Omental fat pad (tissue), 4 donors: ENCODE results near the gene TDRD1. TPM values are rescaled to one million over a fixed set of nuclear protein-coding genes. Genes with fewer than 3 reads are reported as not detected.

ENCODE experiments used
- ATAC-seq: fragments of 150-250 bp; one replicate; pipeline ENCODE4 v1.9.1; 2016; ENCODE audit warnings: mild to moderate bottlenecking, moderate library complexity; ENCODE audit not compliant: low FRiP score
- DNase-seq: peaks from one replicate; pipeline ENCODE4 v3.0.0-alpha.2; 2019; ENCODE audit warnings: low spot score
- total RNA-seq, 4 donors: library from RNA; depleted of rRNA; stranded (reverse); fragments of >200 nt; gene quantifications; one replicate each; pipeline ENCODE4 v1.1.0, GENCODE V29; 2016
- TF ChIP-seq, protein P1 (sequence below), 3 donors: fragments of 450-650 bp; IDR thresholded peaks; one replicate each; pipeline ENCODE4 v1.5.1; 2016 to 2017; ENCODE audit warnings: antibody characterized with exemption in 3 of 3, mild to moderate bottlenecking in 3 of 3, moderate library complexity in 2 of 3

The TDRD1 gene
- total RNA-seq, 4 donors from 2014 or later: 0.24 to 0.46 (median 0.31) TPM; not detected in 1

DNA sequence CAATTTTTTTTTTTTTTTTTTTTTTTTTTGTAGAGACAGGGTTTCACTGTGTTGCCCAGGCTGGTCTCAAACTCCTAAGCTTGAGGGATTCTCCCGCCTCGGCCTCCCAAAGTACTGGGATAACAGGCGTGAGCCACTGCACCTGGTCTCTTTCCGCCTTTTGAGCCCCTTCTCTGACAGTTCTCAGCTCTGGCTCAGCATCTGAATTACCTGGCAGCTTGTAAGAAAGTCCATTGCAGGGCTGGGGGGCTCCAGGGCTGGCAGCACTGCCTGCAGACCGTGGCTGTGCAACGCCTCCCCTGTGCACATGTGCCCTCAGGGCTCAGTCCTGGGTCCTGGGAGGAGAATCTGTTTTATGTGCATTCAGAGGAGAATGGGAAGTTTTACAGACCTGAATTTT is 97.5 kb downstream of the TDRD1 start:
- no peak for ATAC-seq
- DNase-seq: no peak
- TF ChIP-seq, protein P1, sequence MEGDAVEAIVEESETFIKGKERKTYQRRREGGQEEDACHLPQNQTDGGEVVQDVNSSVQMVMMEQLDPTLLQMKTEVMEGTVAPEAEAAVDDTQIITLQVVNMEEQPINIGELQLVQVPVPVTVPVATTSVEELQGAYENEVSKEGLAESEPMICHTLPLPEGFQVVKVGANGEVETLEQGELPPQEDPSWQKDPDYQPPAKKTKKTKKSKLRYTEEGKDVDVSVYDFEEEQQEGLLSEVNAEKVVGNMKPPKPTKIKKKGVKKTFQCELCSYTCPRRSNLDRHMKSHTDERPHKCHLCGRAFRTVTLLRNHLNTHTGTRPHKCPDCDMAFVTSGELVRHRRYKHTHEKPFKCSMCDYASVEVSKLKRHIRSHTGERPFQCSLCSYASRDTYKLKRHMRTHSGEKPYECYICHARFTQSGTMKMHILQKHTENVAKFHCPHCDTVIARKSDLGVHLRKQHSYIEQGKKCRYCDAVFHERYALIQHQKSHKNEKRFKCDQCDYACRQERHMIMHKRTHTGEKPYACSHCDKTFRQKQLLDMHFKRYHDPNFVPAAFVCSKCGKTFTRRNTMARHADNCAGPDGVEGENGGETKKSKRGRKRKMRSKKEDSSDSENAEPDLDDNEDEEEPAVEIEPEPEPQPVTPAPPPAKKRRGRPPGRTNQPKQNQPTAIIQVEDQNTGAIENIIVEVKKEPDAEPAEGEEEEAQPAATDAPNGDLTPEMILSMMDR (IDR thresholded peaks at IDR 0.05): no peak

DNA sequence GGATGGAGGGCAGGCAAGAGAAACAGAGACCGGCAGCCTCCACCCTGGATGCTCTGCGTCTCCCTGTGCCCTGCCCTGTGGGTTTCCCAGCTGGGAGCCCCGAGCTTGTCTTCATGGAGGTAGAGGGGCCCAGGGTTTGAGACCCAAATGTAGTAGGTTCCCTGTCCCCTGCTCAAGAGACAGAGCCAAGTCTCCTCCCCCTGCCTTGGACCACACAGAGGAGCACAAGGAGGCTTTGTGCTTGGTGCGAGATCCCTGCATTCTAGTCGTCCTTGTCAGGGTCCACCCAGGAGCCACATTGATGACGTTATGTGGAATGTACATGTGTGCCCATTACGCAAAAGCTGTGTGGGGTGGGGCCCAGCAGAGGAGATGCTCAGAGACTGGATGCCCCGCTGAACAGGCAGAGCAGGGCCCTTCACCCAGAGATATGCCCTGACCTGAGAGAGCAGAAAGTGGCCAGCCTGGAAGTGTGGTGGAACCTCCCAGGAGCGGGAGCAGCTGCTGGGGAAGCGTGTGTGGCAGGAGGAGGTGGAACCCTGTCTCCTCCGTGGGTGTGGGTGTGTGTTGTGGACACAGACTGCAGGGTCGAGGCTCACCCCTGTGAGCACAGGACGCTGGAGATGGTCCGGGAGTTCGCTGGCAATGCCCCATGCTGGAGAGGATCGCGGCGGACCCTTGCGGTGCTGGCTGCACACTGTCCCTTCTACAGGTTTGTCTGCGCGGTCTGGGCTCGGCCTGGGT is 99.2 kb downstream of the TDRD1 start:
- ATAC-seq (no peak), DNase-seq (no peak)
- TF ChIP-seq, protein P1 (IDR thresholded peaks at IDR 0.05): no peak

DNA sequence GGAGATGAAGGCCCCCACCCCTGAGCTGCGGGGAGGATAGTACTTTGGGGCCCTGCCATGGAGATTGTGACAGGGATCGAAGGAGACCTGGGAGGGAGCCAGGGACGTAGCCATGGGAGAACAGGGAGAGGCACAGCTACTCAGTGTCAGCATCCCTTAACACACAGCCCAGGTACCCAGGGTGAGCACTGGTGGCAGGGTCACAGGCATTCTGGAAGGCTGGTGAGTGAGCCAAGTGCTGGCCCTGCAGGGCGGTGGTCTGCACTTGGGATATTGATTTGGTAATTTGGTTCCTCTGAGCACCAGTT is 99.7 kb downstream of the TDRD1 start:
- ATAC-seq: no peak
- TF ChIP-seq, protein P1 (IDR thresholded peaks at IDR 0.05): no peak
- DNase-seq: no peak

DNA sequence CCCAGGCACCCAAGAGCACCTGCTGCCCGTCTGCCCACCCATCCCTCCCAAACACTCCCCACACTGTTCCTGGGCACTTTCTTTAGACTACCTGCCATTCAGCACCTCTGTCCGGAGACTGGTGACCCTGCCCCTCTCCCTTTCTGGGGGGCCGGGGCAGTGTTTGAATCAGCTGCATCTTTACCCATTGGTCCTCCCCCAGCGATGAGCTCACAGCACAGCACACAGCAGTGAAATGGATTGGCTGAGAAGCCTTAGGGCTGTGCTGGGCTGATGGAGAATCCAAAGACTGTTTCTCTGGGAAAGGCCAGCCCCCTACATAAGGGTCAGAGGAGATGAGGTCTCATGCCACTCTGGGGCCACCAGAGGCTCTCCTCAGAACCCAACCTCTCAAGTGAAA is 100.1 kb downstream of the TDRD1 start:
- DNase-seq: no peak
- TF ChIP-seq, protein P1 (IDR thresholded peaks at IDR 0.05): no peak
- no peak for ATAC-seq

DNA sequence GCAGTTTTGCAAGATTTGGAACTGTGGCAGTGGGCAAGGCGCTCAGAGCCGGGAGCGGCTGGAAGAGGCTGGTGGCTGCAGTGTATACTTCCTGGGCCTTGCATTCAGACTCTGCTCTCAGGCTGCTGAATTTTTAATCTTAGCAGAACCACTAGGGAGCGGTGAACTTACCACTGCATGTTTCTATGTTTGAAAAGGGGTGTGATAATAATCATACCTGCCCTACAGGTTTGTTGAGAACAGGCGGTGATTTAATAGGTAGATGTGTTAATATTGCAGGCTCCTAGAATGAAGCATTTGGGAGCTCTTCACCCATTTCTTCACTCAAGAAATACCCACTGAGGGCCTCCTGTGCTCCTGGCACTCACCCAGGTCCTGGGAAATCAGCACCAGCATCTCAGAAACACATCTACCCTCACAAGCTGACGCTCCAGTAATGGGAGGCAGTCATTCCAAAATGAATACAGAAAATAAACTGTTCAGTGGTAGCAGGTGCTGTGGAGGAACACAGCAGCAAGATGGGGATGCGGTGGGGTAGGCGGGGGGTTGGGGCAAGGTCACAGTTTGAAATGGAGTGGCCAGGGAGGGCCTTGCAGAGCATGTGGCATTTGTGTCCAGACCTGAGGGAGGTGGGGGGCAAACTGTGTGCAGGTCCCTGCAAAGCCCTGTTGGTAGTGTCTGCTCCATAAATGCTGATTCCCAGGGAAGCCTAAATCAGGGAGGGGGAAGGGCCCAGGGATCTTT is 100.9 kb downstream of the TDRD1 start:
- DNase-seq: no peak
- ATAC-seq: no peak
- TF ChIP-seq, protein P1 (IDR thresholded peaks at IDR 0.05): no peak

DNA sequence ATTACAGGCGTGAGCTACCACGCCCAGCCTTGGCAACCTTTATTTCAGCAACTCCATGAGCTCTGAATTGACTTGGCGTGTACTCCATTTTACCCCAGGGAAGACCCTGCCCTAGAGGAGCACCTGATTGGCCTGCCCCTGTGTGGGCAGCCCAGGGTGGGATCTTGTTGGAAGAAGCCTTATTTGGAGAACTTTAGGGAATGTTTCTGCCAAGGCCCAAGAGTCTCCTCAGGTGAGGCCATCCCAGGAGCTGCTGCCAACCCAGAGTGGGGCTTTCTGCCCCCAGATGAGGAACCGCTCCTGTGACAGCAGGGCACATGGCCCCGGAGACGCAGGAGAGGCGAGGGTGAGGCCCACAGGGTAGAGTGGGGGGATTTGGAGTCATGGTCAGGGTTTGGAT is 101.9 kb downstream of the TDRD1 start:
- ATAC-seq: no peak
- DNase-seq: no peak
- TF ChIP-seq, protein P1 (IDR thresholded peaks at IDR 0.05): no peak

DNA sequence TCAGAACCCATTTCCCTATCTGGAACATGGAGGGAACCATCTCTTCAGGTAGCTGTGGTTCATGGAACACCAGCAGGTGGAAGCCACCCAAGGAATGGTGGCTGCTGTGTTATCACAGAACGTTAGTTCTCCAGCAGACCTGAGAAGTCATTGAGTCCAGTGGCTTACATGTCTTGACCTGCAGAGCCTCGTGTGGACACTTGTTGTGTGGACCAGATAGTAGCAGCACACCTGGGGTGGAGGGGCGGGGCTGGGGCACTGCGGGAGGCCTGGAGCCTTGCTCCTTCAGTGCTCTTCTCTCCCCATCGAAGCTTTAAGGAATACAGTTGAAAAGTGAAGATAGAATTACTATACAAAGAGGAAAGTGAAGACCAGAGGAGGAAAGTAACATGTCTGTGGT is 102.3 kb downstream of the TDRD1 start:
- ATAC-seq: no peak
- TF ChIP-seq, protein P1 (IDR thresholded peaks at IDR 0.05): no peak
- DNase-seq: no peak
